GM12873 (cell line): ENCODE measurements around the gene SGIP1.

Experiments
- TF ChIP-seq, protein P1 (sequence below): IDR thresholded peaks from 2 replicates; pipeline ENCODE4 v1.5.1; 2012; ENCODE audit warnings: low read depth, mild to moderate bottlenecking, moderate library complexity, low read length, control low read depth; ENCODE audit not compliant: insufficient read depth; ENCODE audit errors: missing control alignments

The SGIP1 gene

GRCh38 chr1:66521721-66522365, 12.1 kb upstream of the SGIP1 start:
- TF ChIP-seq, protein P1, sequence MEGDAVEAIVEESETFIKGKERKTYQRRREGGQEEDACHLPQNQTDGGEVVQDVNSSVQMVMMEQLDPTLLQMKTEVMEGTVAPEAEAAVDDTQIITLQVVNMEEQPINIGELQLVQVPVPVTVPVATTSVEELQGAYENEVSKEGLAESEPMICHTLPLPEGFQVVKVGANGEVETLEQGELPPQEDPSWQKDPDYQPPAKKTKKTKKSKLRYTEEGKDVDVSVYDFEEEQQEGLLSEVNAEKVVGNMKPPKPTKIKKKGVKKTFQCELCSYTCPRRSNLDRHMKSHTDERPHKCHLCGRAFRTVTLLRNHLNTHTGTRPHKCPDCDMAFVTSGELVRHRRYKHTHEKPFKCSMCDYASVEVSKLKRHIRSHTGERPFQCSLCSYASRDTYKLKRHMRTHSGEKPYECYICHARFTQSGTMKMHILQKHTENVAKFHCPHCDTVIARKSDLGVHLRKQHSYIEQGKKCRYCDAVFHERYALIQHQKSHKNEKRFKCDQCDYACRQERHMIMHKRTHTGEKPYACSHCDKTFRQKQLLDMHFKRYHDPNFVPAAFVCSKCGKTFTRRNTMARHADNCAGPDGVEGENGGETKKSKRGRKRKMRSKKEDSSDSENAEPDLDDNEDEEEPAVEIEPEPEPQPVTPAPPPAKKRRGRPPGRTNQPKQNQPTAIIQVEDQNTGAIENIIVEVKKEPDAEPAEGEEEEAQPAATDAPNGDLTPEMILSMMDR = no peak

- TF ChIP-seq, protein P1 = no peak
Measured at GRCh38 chr1:66523562-66523961, 10.4 kb upstream of the SGIP1 start.

GRCh38 chr1:66525086-66525485, 8.9 kb upstream of the SGIP1 start:
- TF ChIP-seq, protein P1 = no peak

DNA sequence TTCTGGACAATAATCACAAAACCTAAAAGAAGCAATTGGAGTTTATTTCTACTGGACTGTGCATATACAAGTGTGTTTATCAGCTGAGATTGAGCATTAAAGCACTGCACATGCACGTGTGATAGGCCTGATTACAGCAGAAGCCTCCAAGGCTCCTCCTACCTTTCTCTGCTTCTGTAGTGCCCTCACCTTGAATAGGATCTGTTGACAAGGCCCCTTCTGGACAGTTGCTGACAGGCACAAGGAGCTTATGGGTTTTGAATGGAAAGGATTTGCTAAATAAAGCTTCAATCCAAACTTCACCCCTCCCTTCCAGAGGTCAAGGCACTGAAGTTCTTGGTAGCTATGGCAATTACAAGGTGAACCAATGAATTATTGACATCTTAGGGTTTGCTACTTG, 7.9 kb upstream of the SGIP1 start:
- TF ChIP-seq, protein P1 = no peak

GRCh38 chr1:66526991-66527390, 7.0 kb upstream of the SGIP1 start:
- TF ChIP-seq, protein P1 = no peak

- TF ChIP-seq, protein P1 = no peak
Measured at GRCh38 chr1:66527686-66528085, 6.3 kb upstream of the SGIP1 start.

- TF ChIP-seq, protein P1 = no peak
Measured at GRCh38 chr1:66528580-66528979, 5.4 kb upstream of the SGIP1 start.
